ENCODE data around the gene CHI3L1.

CHI3L1 gene

GRCh38 chr1:203207751-203208150, 21.2 kb upstream of the CHI3L1 start:
- Histone ChIP-seq H3K4me2 (ENCODE audit: low read length) (no peak overlapping the region), H3K27me3 (ENCODE audit: control insufficient read depth, insufficient read depth, low read length) (no peaks in the 10 kb centered on the region), H3K79me2 (no peaks in the 10 kb centered on the region), H3K36me3 (ENCODE audit: control insufficient read depth, insufficient read depth, low read length) (no peaks in the 10 kb centered on the region), H2AFZ (no peak overlapping the region), H3K4me3 (ENCODE audit: low read depth, low read length) (no peak overlapping the region), H3K4me1 (no peaks in the 10 kb centered on the region), H3K9ac (no peak overlapping the region), H3K27ac (no peak overlapping the region), H3K9me3 (ENCODE audit: control insufficient read depth, low read length) (no peaks in the 10 kb centered on the region)
- TF ChIP-seq CTCF (IDR thresholded peaks at IDR 0.05): no peak

GRCh38 chr1:203206129-203206687, 19.7 kb upstream of the CHI3L1 start:
- Histone ChIP-seq H3K4me2 (ENCODE audit: low read length) (no peak overlapping the region), H3K4me1 (no peaks in the 10 kb centered on the region), H3K27me3 (ENCODE audit: control insufficient read depth, insufficient read depth, low read length) (no peaks in the 10 kb centered on the region), H2AFZ (no peak overlapping the region), H3K27ac (no peak overlapping the region), H3K36me3 (ENCODE audit: control insufficient read depth, insufficient read depth, low read length) (no peaks in the 10 kb centered on the region), H3K4me3 (ENCODE audit: low read depth, low read length) (no peak overlapping the region), H3K9me3 (ENCODE audit: control insufficient read depth, low read length) (no peaks in the 10 kb centered on the region), H3K79me2 (no peaks in the 10 kb centered on the region), H3K9ac (no peak overlapping the region)
- no peak for TF ChIP-seq CTCF (IDR thresholded peaks at IDR 0.05)

DNA sequence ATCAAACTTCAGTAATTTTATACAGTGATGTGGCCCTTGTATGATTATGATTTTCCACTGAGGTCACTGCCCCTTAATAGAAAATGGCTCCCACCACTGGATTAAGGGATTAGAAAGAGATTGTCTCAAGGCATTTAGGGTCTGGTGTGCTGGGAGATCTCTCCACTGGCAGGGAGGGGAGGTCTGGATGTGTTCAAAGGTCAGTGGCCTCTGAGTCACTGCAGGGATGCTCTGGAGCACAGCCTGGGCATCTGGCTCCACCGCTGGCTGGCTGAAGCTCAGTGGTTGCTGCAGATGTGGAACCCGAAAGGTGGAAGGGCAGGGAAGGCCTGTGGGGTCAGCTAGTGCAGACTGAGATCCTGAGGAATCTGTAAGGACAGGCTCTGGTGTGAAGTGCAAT, 18.3 kb upstream of the CHI3L1 start:
- H3K4me2 ChIP-seq (ENCODE audit: low read length): no peak overlapping the region
- no peak for TF ChIP-seq CTCF (IDR thresholded peaks at IDR 0.05)
- no peaks in the 10 kb centered on the region for H3K9me3 ChIP-seq (ENCODE audit: control insufficient read depth, low read length)
- no peak overlapping the region for H2AFZ ChIP-seq
- H3K27ac ChIP-seq: no peak overlapping the region
- H3K9ac ChIP-seq: no peak overlapping the region
- no peak overlapping the region for H3K4me3 ChIP-seq (ENCODE audit: low read depth, low read length)
- H3K27me3 ChIP-seq (ENCODE audit: control insufficient read depth, insufficient read depth, low read length): no peaks in the 10 kb centered on the region
- no peaks in the 10 kb centered on the region for H3K4me1 ChIP-seq
- H3K79me2 ChIP-seq: no peaks in the 10 kb centered on the region
- H3K36me3 ChIP-seq (ENCODE audit: control insufficient read depth, insufficient read depth, low read length): no peaks in the 10 kb centered on the region

GRCh38 chr1:203202431-203203245, 16.1 kb upstream of the CHI3L1 start:
- no peak overlapping the region for H2AFZ ChIP-seq
- H3K79me2 ChIP-seq: no peaks in the 10 kb centered on the region
- H3K4me3 ChIP-seq (ENCODE audit: low read depth, low read length): no peak overlapping the region
- H3K27ac ChIP-seq: no peak overlapping the region
- no peaks in the 10 kb centered on the region for H3K36me3 ChIP-seq (ENCODE audit: control insufficient read depth, insufficient read depth, low read length)
- H3K4me2 ChIP-seq (ENCODE audit: low read length): no peak overlapping the region
- TF ChIP-seq CTCF (IDR thresholded peaks at IDR 0.05): no peak
- H3K9me3 ChIP-seq (ENCODE audit: control insufficient read depth, low read length): no peaks in the 10 kb centered on the region
- H3K27me3 ChIP-seq (ENCODE audit: control insufficient read depth, insufficient read depth, low read length): no peaks in the 10 kb centered on the region
- no peak overlapping the region for H3K9ac ChIP-seq
- no peaks in the 10 kb centered on the region for H3K4me1 ChIP-seq
